Lower leg skin (tissue), 4 donors: ENCODE data around the gene GPR55. TPM values are rescaled to one million over a fixed set of nuclear protein-coding genes. Genes with fewer than 3 reads are reported as not detected.

Experiments used
- DNase-seq, 2 donors: peaks; one replicate each; pipeline ENCODE4 v3.0.0-alpha.2; 2019; ENCODE audit warnings: low spot score in 2 of 2
- H3K4me3 ChIP-seq: fragments of 200-600 bp; sonication (generic); 2 replicates; pipeline ENCODE4 v1.5.1; 2017; ENCODE audit warnings: mild to moderate bottlenecking, low read depth; ENCODE audit not compliant: poor library complexity, severe bottlenecking
- CTCF ChIP-seq, 3 donors: fragments of 450-650 bp; IDR thresholded peaks; one replicate each; pipeline ENCODE4 v1.5.1; 2016; ENCODE audit warnings: antibody characterized with exemption in 3 of 3, mild to moderate bottlenecking in 3 of 3, moderate library complexity in 2 of 3
- POLR2A ChIP-seq, 2 donors: fragments of 450-650 bp; IDR thresholded peaks; one replicate each; pipeline ENCODE4 v1.6.1; 2016 to 2017; ENCODE audit warnings: antibody characterized with exemption in 2 of 2, mild to moderate bottlenecking in 1 of 2, moderate library complexity in 1 of 2
- WGBS, 2 donors: methylation state at CpG; one replicate each; pipeline ENCODE4 v1.1.5; 2018; 5-methylcytosine and 5-hydroxymethylcytosine counted together
- intact Hi-C: fragments of 100-400 bp; cut with DNase I; formaldehyde crosslinking; loops from one replicate; pipeline ENCODE4 v1.15.0; 2023; ENCODE audit warnings: low total_unique reads
- total RNA-seq, 4 donors: library from RNA; depleted of rRNA; stranded (reverse); fragments of >200 nt; gene quantifications; one replicate each; pipeline ENCODE4 v1.1.0, GENCODE V29; 2016

GPR55 gene
- total RNA-seq, 4 donors from 2014 or later, result 0.30 TPM; not detected in 3

- TF ChIP-seq CTCF (IDR thresholded peaks at IDR 0.05), result no peak
- TF ChIP-seq POLR2A (IDR thresholded peaks at IDR 0.05), result no peak
- intact Hi-C loops, result no loop called here
- no peak for DNase-seq
- no peak overlapping the region for H3K4me3 ChIP-seq
- WGBS, 2 donors, result 90 to 96% methylated on average over 9 to 10 of the region's 10 CpGs
These were observed 50.2 kb downstream of the GPR55 start for GRCh38 chr2:230874876-230875275.

- TF ChIP-seq CTCF (IDR thresholded peaks at IDR 0.05), result no peak
- no peak for TF ChIP-seq POLR2A (IDR thresholded peaks at IDR 0.05)
- WGBS, 2 donors, result 88 to 91% methylated on average over 11 of the region's 11 CpGs
- intact Hi-C loops, result no loop called here
- H3K4me3 ChIP-seq, result no peak overlapping the region
- no peak for DNase-seq
These were observed 50.6 kb downstream of the GPR55 start for GRCh38 chr2:230874456-230874855.

- TF ChIP-seq CTCF (IDR thresholded peaks at IDR 0.05) (no peak), POLR2A (IDR thresholded peaks at IDR 0.05) (no peak)
- intact Hi-C loops, result no loop called here
- no peak overlapping the region for H3K4me3 ChIP-seq
- DNase-seq, result no peak
- WGBS, 2 donors, result 81 to 84% methylated on average over 13 of the region's 13 CpGs
These were observed 51.2 kb downstream of the GPR55 start for GRCh38 chr2:230873661-230874401.

- no peak overlapping the region for H3K4me3 ChIP-seq
- 88 to 95% methylated on average over 21 of the region's 21 CpGs for WGBS, 2 donors
- no peak for DNase-seq
- no peak for TF ChIP-seq POLR2A (IDR thresholded peaks at IDR 0.05)
- no peak for TF ChIP-seq CTCF (IDR thresholded peaks at IDR 0.05)
- intact Hi-C loops, result no loop called here
These were observed 51.9 kb downstream of the GPR55 start for GRCh38 chr2:230872968-230873660.

GRCh38 chr2:230872151-230872967 lies 52.7 kb downstream of the GPR55 start:
- WGBS, 2 donors, result 85 to 87% methylated on average over 14 of the region's 14 CpGs

More at GRCh38 chr2:230872151-230872967, 52.7 kb downstream of the GPR55 start:
- intact Hi-C loops, result no loop called here
- no peak overlapping the region for H3K4me3 ChIP-seq
- DNase-seq, result no peak
- TF ChIP-seq CTCF (IDR thresholded peaks at IDR 0.05), result no peak
